SK-N-MC (cell line): Measurements from ENCODE around the gene PEAK3.

Source experiments
- DNase-seq: peaks from one replicate; pipeline ENCODE4 v3.0.0-alpha.2; 2011; ENCODE audit warnings: low read depth, low spot score
- H3K27ac ChIP-seq: fragments of 200-600 bp; sonication (generic); 2 replicates; pipeline ENCODE4 v1.5.1; 2016; ENCODE audit warnings: mixed run types
- H3K36me3 ChIP-seq: fragments of 200-600 bp; sonication (generic); 2 replicates; pipeline ENCODE4 v1.6.1; 2017; ENCODE audit warnings: antibody characterized with exemption, low read length, mixed read lengths; ENCODE audit not compliant: insufficient read depth
- H3K4me3 ChIP-seq: fragments of 200-600 bp; sonication (generic); 2 replicates; pipeline ENCODE4 v1.5.1; 2016
- H3K9ac ChIP-seq: fragments of 200-600 bp; sonication (generic); 2 replicates; pipeline ENCODE4 v1.8.0; 2017; ENCODE audit warnings: mixed run types, mixed read lengths; ENCODE audit not compliant: insufficient read length
- H3K9me3 ChIP-seq: fragments of 200-600 bp; sonication (generic); 2 replicates; pipeline ENCODE4 v1.6.1; 2017; ENCODE audit warnings: low read depth, mild to moderate bottlenecking, antibody characterized with exemption, low read length, moderate library complexity, mixed read lengths
- EZH2 ChIP-seq: fragments of 200-600 bp; sonication (generic); IDR thresholded peaks from one replicate; pipeline ENCODE4 v1.6.1; 2017; ENCODE audit warnings: antibody characterized with exemption
- FOXP2 ChIP-seq: optimal IDR thresholded peaks from 2 replicates; pipeline ENCODE3; 2011; ENCODE audit warnings: mild to moderate bottlenecking, moderate library complexity; ENCODE audit not compliant: insufficient read depth; ENCODE audit errors: extremely low read length, control extremely low read depth
- POLR2AphosphoS5 ChIP-seq: IDR thresholded peaks from 2 replicates; pipeline ENCODE4 v1.6.1; 2012; ENCODE audit warnings: mild to moderate bottlenecking, low read depth, low read length, borderline replicate concordance

The PEAK3 gene

GRCh38 chr19:2307518-2308012 is 25.6 kb upstream of the PEAK3 start:
- TF ChIP-seq FOXP2 (no peak), EZH2 (no peak), POLR2AphosphoS5 (no peak)
- DNase-seq = no peak
- no peak overlapping the region for H3K27ac ChIP-seq
- H3K36me3 ChIP-seq = no peaks in the 10 kb centered on the region
- no peak overlapping the region for H3K4me3 ChIP-seq
- H3K9ac ChIP-seq = no peak overlapping the region
- no peaks in the 10 kb centered on the region for H3K9me3 ChIP-seq

- Histone ChIP-seq H3K9me3 (no peaks in the 10 kb centered on the region), H3K36me3 (no peaks in the 10 kb centered on the region), H3K27ac (no peak overlapping the region), H3K4me3 (no peak overlapping the region), H3K9ac (no peak overlapping the region)
- no peak for DNase-seq
- TF ChIP-seq FOXP2 = no peak
- no peak for TF ChIP-seq POLR2AphosphoS5
- no peak for TF ChIP-seq EZH2
These were observed 25.0 kb upstream of the PEAK3 start for GRCh38 chr19:2306971-2307370.

- Histone ChIP-seq H3K36me3 (no peaks in the 10 kb centered on the region), H3K9ac (no peak overlapping the region), H3K9me3 (no peaks in the 10 kb centered on the region), H3K27ac (no peak overlapping the region), H3K4me3 (no peak overlapping the region)
- DNase-seq = no peak
- no peak for TF ChIP-seq POLR2AphosphoS5
- no peak for TF ChIP-seq FOXP2
These were observed 24.4 kb upstream of the PEAK3 start for GRCh38 chr19:2306281-2306806.

- TF ChIP-seq EZH2 (no peak), POLR2AphosphoS5 (no peak), FOXP2 (no peak)
- Histone ChIP-seq H3K9ac (no peak overlapping the region), H3K36me3 (no peaks in the 10 kb centered on the region), H3K4me3 (no peak overlapping the region), H3K27ac (no peak overlapping the region), H3K9me3 (no peaks in the 10 kb centered on the region)
- no peak for DNase-seq
These were observed 23.7 kb upstream of the PEAK3 start for GRCh38 chr19:2305452-2306280.

DNA sequence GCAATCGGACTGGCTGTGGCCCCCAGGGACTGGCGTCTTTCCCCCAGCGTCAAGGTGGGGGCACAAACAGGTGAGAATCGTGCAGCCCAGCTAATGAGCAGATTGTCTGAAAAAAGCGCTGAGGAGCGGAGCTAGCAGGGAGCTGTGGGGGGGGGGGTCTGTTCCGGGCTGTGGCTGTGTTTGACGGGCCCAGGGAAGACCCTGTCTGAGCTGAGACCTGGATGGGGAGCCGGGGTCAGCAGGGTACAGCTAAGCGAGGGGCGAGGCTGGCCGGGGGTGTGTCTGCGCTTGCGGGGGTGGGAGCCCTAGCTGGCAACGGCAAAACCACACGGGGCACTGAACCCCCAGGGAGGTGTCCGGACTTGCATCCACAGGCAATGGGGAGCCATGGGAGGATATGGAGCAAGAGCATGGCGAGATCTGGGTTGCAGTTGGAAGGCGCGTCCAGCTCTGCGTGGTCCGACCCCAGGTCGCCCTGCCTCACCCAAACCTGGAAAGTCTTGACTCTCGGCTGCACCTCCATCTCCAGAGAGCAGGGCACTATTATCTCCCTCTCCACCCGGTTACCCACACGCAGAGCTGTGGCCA is 21.3 kb upstream of the PEAK3 start:
- TF ChIP-seq POLR2AphosphoS5 (no peak), FOXP2 (no peak), EZH2 (no peak)
- Histone ChIP-seq H3K27ac (no peak overlapping the region), H3K36me3 (no peaks in the 10 kb centered on the region), H3K9me3 (no peaks in the 10 kb centered on the region), H3K4me3 (no peak overlapping the region), H3K9ac (no peak overlapping the region)
- no peak for DNase-seq

- H3K36me3 ChIP-seq = no peaks in the 10 kb centered on the region
- no peak overlapping the region for H3K27ac ChIP-seq
- TF ChIP-seq FOXP2 (no peak), POLR2AphosphoS5 (no peak), EZH2 (no peak)
- no peak for DNase-seq
- H3K9me3 ChIP-seq = no peaks in the 10 kb centered on the region
- no peak overlapping the region for H3K4me3 ChIP-seq
- no peak overlapping the region for H3K9ac ChIP-seq
These were observed 20.6 kb upstream of the PEAK3 start for GRCh38 chr19:2302319-2303210.

- no peak for DNase-seq
- no peak overlapping the region for H3K4me3 ChIP-seq
- H3K9me3 ChIP-seq = no peaks in the 10 kb centered on the region
- TF ChIP-seq POLR2AphosphoS5 (no peak), FOXP2 (no peak), EZH2 (no peak)
- no peak overlapping the region for H3K9ac ChIP-seq
- H3K27ac ChIP-seq = no peak overlapping the region
- H3K36me3 ChIP-seq = no peaks in the 10 kb centered on the region
These were observed 18.6 kb upstream of the PEAK3 start for GRCh38 chr19:2300533-2300932.

GRCh38 chr19:2296141-2296540 is 14.2 kb upstream of the PEAK3 start:
- H3K36me3 ChIP-seq = no peaks in the 10 kb centered on the region
- H3K9me3 ChIP-seq = no peaks in the 10 kb centered on the region
- H3K27ac ChIP-seq = no peak overlapping the region
- no peak for TF ChIP-seq EZH2
- no peak for TF ChIP-seq POLR2AphosphoS5
- no peak for TF ChIP-seq FOXP2
- H3K9ac ChIP-seq = no peak overlapping the region
- DNase-seq = no peak
- H3K4me3 ChIP-seq = no peak overlapping the region
